Ectodermal cell (in vitro differentiated cells): ENCODE measurements around the gene CHSY1.

Source experiments
- H3K27ac ChIP-seq: 2 replicates; pipeline ENCODE4 v1.7.0; 2013; ENCODE audit warnings: mild to moderate bottlenecking, low read depth, low read length; ENCODE audit not compliant: insufficient read depth, poor library complexity, severe bottlenecking
- H3K27me3 ChIP-seq: 2 replicates; pipeline ENCODE4 v1.7.0; 2013; ENCODE audit warnings: mild to moderate bottlenecking, low read length; ENCODE audit not compliant: insufficient read depth, control insufficient read depth, poor library complexity, severe bottlenecking
- H3K36me3 ChIP-seq: one replicate; pipeline ENCODE4 v1.7.0; 2013; ENCODE audit warnings: low read length; ENCODE audit not compliant: control insufficient read depth, insufficient read depth
- H3K4me1 ChIP-seq: one replicate; pipeline ENCODE4 v1.7.0; 2013; ENCODE audit warnings: low read length; ENCODE audit not compliant: control insufficient read depth, insufficient read depth
- H3K4me3 ChIP-seq: 2 replicates; pipeline ENCODE4 v1.7.0; 2013; ENCODE audit warnings: low read depth, low read length, control low read depth; ENCODE audit not compliant: insufficient read depth
- H3K9me3 ChIP-seq: 2 replicates; pipeline ENCODE4 v1.7.0; 2013; ENCODE audit warnings: mild to moderate bottlenecking, low read length, moderate library complexity; ENCODE audit not compliant: control insufficient read depth
- WGBS, 2 experiments: methylation state at CpG; one replicate each; pipeline ENCODE4 v1.1.7; 2013; ENCODE audit warnings: missing lambda C conversion rate in 2 of 2; 5-methylcytosine and 5-hydroxymethylcytosine counted together

The CHSY1 gene

GRCh38 chr15:101172501-101173071 is 79.3 kb downstream of the CHSY1 start:
- Histone ChIP-seq H3K36me3 (peaks cover 11% of the 10 kb centered on the region), H3K4me3 (no peak overlapping the region), H3K4me1 (peaks cover 17% of the 10 kb centered on the region), H3K9me3 (no peaks in the 10 kb centered on the region), H3K27me3 (no peaks in the 10 kb centered on the region), H3K27ac (peak overlapping the region; percentile 6)
- WGBS, 2 experiments: 81 to 84% methylated on average over 17 of the region's 17 CpGs

DNA sequence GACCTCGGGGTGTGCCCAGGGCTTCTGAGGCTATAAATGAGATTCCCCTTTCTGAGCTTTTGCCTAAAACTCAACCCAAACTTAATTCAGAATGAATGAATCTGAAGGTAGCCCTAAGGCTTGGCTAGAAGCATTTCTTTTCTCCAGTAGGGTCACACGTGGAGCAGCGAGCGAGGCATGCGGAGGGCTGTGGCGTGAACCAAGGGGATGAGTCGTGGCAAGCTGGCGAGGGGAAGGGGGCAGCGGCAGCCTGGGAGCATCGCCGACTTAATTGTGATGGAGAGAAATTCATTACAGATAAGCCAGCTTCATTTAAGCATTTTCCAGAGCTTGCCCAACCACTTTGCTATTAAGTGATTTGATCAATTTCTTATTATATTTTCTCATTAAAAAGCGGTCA is 79.9 kb downstream of the CHSY1 start:
- 85 to 88% methylated on average over 11 to 12 of the region's 12 CpGs for WGBS, 2 experiments

GRCh38 chr15:101170568-101171350 is 81.1 kb downstream of the CHSY1 start:
- H3K27me3 ChIP-seq: no peaks in the 10 kb centered on the region
- H3K36me3 ChIP-seq: no peaks in the 10 kb centered on the region
- H3K9me3 ChIP-seq: peaks cover 4% of the 10 kb centered on the region
- H3K4me1 ChIP-seq: peaks cover 17% of the 10 kb centered on the region
- no peak overlapping the region for H3K4me3 ChIP-seq
- H3K27ac ChIP-seq: no peak overlapping the region
- WGBS, 2 experiments: 94 to 95% methylated on average over 20 of the region's 20 CpGs

More for the DNA sequence above, 79.9 kb downstream of the CHSY1 start:
- H3K4me1 ChIP-seq: peaks cover 17% of the 10 kb centered on the region
- H3K27ac ChIP-seq: no peak overlapping the region
- no peak overlapping the region for H3K4me3 ChIP-seq
- peaks cover 7% of the 10 kb centered on the region for H3K36me3 ChIP-seq
- no peaks in the 10 kb centered on the region for H3K27me3 ChIP-seq
- H3K9me3 ChIP-seq: no peaks in the 10 kb centered on the region

- WGBS, 2 experiments: 87 to 89% methylated on average over 19 of the region's 19 CpGs
- H3K9me3 ChIP-seq: peaks cover 5% of the 10 kb centered on the region
- H3K4me1 ChIP-seq: peaks cover 17% of the 10 kb centered on the region
- no peak overlapping the region for H3K27ac ChIP-seq
- H3K27me3 ChIP-seq: no peaks in the 10 kb centered on the region
- H3K4me3 ChIP-seq: no peak overlapping the region
- no peaks in the 10 kb centered on the region for H3K36me3 ChIP-seq
These were observed 82.3 kb downstream of the CHSY1 start for GRCh38 chr15:101169495-101170071.

GRCh38 chr15:101168898-101169494 is 82.9 kb downstream of the CHSY1 start:
- peaks cover 17% of the 10 kb centered on the region for H3K4me1 ChIP-seq
- peaks cover 5% of the 10 kb centered on the region for H3K9me3 ChIP-seq
- H3K4me3 ChIP-seq: no peak overlapping the region
- no peaks in the 10 kb centered on the region for H3K27me3 ChIP-seq
- no peak overlapping the region for H3K27ac ChIP-seq
- 76 to 77% methylated on average over 6 of the region's 6 CpGs for WGBS, 2 experiments
- H3K36me3 ChIP-seq: no peaks in the 10 kb centered on the region

DNA sequence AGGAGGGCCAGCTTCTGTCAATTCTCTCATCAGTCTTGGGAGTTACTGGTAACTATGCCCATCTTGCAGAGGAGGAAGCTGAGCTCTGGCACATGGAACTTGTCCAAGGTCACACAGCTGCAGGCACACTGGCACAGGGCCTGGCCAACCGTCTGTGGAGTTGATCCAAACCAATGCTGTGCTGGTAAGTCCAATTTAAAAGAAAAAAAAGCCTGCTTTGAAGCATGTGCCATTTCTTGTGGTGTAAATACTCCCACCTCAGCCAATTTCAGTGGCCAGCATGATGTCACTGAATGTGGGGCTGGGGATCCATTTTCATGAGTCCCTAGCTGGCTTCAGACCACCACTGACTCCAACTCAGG is 83.4 kb downstream of the CHSY1 start:
- 88 to 98% methylated on average over 1 of the region's 1 CpG for WGBS, 2 experiments
- Histone ChIP-seq H3K4me3 (no peak overlapping the region), H3K9me3 (peaks cover 5% of the 10 kb centered on the region), H3K27me3 (no peaks in the 10 kb centered on the region), H3K27ac (no peak overlapping the region), H3K4me1 (peaks cover 11% of the 10 kb centered on the region), H3K36me3 (no peaks in the 10 kb centered on the region)

GRCh38 chr15:101167753-101168462 is 83.9 kb downstream of the CHSY1 start:
- no peaks in the 10 kb centered on the region for H3K36me3 ChIP-seq
- no peaks in the 10 kb centered on the region for H3K27me3 ChIP-seq
- no peak overlapping the region for H3K4me3 ChIP-seq
- H3K27ac ChIP-seq: no peak overlapping the region
- 93 to 95% methylated on average over 13 of the region's 13 CpGs for WGBS, 2 experiments
- H3K9me3 ChIP-seq: peaks cover 5% of the 10 kb centered on the region
- peaks cover 6% of the 10 kb centered on the region for H3K4me1 ChIP-seq

DNA sequence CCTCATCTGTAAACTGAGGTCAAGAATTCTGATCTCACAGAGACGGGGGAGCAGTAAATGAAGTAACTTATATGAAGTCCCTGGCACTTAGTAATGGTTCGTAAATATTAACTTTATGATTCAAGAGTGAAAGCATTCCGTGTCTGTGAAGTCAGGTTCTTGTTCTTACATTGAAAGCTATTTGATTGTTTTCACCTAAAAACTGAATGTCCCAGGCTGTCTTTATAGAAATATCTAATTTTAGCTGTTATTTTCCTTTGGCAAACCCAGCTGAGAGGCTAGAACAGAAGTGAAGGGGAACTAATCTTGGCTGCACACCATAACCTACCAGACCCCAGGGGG is 84.5 kb downstream of the CHSY1 start:
- WGBS, 2 experiments: 89 to 92% methylated on average over 3 of the region's 3 CpGs
- Histone ChIP-seq H3K27ac (no peak overlapping the region), H3K4me1 (peaks cover under 1% of the 10 kb centered on the region), H3K9me3 (peaks cover 5% of the 10 kb centered on the region), H3K4me3 (no peak overlapping the region), H3K27me3 (no peaks in the 10 kb centered on the region), H3K36me3 (no peaks in the 10 kb centered on the region)

- Histone ChIP-seq H3K27me3 (no peaks in the 10 kb centered on the region), H3K4me3 (no peak overlapping the region), H3K4me1 (no peaks in the 10 kb centered on the region), H3K36me3 (no peaks in the 10 kb centered on the region), H3K9me3 (peaks cover 5% of the 10 kb centered on the region), H3K27ac (no peak overlapping the region)
- 89 to 97% methylated on average over 1 to 2 of the region's 2 CpGs for WGBS, 2 experiments
These were observed 85.9 kb downstream of the CHSY1 start for GRCh38 chr15:101165905-101166471.
